ENCODE data around the gene INTS11. TPM values are rescaled to one million over a fixed set of nuclear protein-coding genes. Genes with fewer than 3 reads are reported as not detected.

INTS11 gene
- total RNA-seq, 1 experiment from 2014 or later, result 103 TPM

- no peaks in the 10 kb centered on the region for H3K27me3 ChIP-seq (replicated peaks; ENCODE audit: control insufficient read depth, insufficient read depth, low read length)
- H3K36me3 Mint-ChIP-seq (ENCODE audit: insufficient read depth, unreplicated experiment), result peaks cover 50% of the 10 kb centered on the region
- no peaks in the 10 kb centered on the region for H3K9me3 Mint-ChIP-seq (ENCODE audit: unreplicated experiment)
- no TSS peak for BruUV-seq (replicated peaks)
- no peak for DNase-seq
- no peak overlapping the region for H3K27ac Mint-ChIP-seq (ENCODE audit: unreplicated experiment)
- 0 out of 2 replicates have a peak, but pooled peaks cover 4% of the 10 kb centered on the region for H3K4me1 ChIP-seq
- H3K4me3 ChIP-seq (ENCODE audit: low read depth, low read length), result no peak overlapping the region
- POLR2A ChIA-PET, result no interaction called here
- H3K4me3 Mint-ChIP-seq (ENCODE audit: unreplicated experiment), result no peak overlapping the region
- intact Hi-C loops (cut with micrococcal nuclease; ENCODE audit: unreplicated experiment), result no loop called here
- H3K36me3 ChIP-seq (ENCODE audit: control insufficient read depth, insufficient read depth, low read length), result no peaks in the 10 kb centered on the region
- TF ChIP-seq CTCF (IDR thresholded peaks at IDR 0.05; ENCODE audit: insufficient read depth in 1 of 2, low read depth in 1 of 2, low read length in 1 of 2, severe bottlenecking in 1 of 2, unreplicated experiment in 1 of 2), result no peak
- H3K9me3 ChIP-seq, result no peaks in the 10 kb centered on the region
- no peaks in the 10 kb centered on the region for H3K27me3 Mint-ChIP-seq (ENCODE audit: insufficient read depth, unreplicated experiment)
- CTCF ChIA-PET, result no interaction called here
- no peaks in the 10 kb centered on the region for H3K4me1 Mint-ChIP-seq (ENCODE audit: low read depth, unreplicated experiment)
Observed at GRCh38 chr1:1330366-1331067, 6.1 kb upstream of the INTS11 start.

- Mint-ChIP-seq H3K9me3 (ENCODE audit: unreplicated experiment) (no peaks in the 10 kb centered on the region), H3K27ac (ENCODE audit: unreplicated experiment) (no peak overlapping the region), H3K27me3 (ENCODE audit: insufficient read depth, unreplicated experiment) (no peaks in the 10 kb centered on the region), H3K36me3 (ENCODE audit: insufficient read depth, unreplicated experiment) (peaks cover 51% of the 10 kb centered on the region), H3K4me1 (ENCODE audit: low read depth, unreplicated experiment) (no peaks in the 10 kb centered on the region), H3K4me3 (ENCODE audit: unreplicated experiment) (no peak overlapping the region)
- no peak for TF ChIP-seq CTCF (IDR thresholded peaks at IDR 0.05; ENCODE audit: insufficient read depth in 1 of 2, low read depth in 1 of 2, low read length in 1 of 2, severe bottlenecking in 1 of 2, unreplicated experiment in 1 of 2)
- H3K27me3 ChIP-seq (replicated peaks; ENCODE audit: control insufficient read depth, insufficient read depth, low read length), result no peaks in the 10 kb centered on the region
- H3K36me3 ChIP-seq (ENCODE audit: control insufficient read depth, insufficient read depth, low read length), result no peaks in the 10 kb centered on the region
- H3K4me3 ChIP-seq (ENCODE audit: low read depth, low read length), result no peak overlapping the region
- CTCF ChIA-PET, result no interaction called here
- no peaks in the 10 kb centered on the region for H3K9me3 ChIP-seq
- no TSS peak for BruUV-seq (replicated peaks)
- intact Hi-C loops (cut with micrococcal nuclease; ENCODE audit: unreplicated experiment), result no loop called here
- DNase-seq, result no peak
- 0 out of 2 replicates have a peak, but pooled peaks cover 5% of the 10 kb centered on the region for H3K4me1 ChIP-seq
- POLR2A ChIA-PET, result no interaction called here
Observed at GRCh38 chr1:1329304-1330210, 5.1 kb upstream of the INTS11 start.

GRCh38 chr1:1328254-1328653, 3.8 kb upstream of the INTS11 start:
- Histone ChIP-seq H3K4me3 (ENCODE audit: low read depth, low read length) (no peak overlapping the region), H3K9me3 (no peaks in the 10 kb centered on the region), H3K36me3 (ENCODE audit: control insufficient read depth, insufficient read depth, low read length) (no peaks in the 10 kb centered on the region), H3K4me1 (0 out of 2 replicates have a peak, but pooled peaks cover 5% of the 10 kb centered on the region), H3K27me3 (replicated peaks; ENCODE audit: control insufficient read depth, insufficient read depth, low read length) (no peaks in the 10 kb centered on the region)
- POLR2A ChIA-PET, result no interaction called here
- BruUV-seq (replicated peaks), result no TSS peak
- no peak for TF ChIP-seq CTCF (IDR thresholded peaks at IDR 0.05; ENCODE audit: insufficient read depth in 1 of 2, low read depth in 1 of 2, low read length in 1 of 2, severe bottlenecking in 1 of 2, unreplicated experiment in 1 of 2)
- no peak for DNase-seq
- Mint-ChIP-seq H3K27me3 (ENCODE audit: insufficient read depth, unreplicated experiment) (no peaks in the 10 kb centered on the region), H3K4me3 (ENCODE audit: unreplicated experiment) (no peak overlapping the region), H3K27ac (ENCODE audit: unreplicated experiment) (no peak overlapping the region), H3K36me3 (ENCODE audit: insufficient read depth, unreplicated experiment) (peaks cover 44% of the 10 kb centered on the region), H3K4me1 (ENCODE audit: low read depth, unreplicated experiment) (peaks cover 6% of the 10 kb centered on the region), H3K9me3 (ENCODE audit: unreplicated experiment) (no peaks in the 10 kb centered on the region)
- intact Hi-C loops (cut with micrococcal nuclease; ENCODE audit: unreplicated experiment), result no loop called here
- CTCF ChIA-PET, result no interaction called here

Data from Caco-2 (cell line).